ENCODE results near the gene CSNK1D.

GRCh38 chr17:82198092-82198491, 75.4 kb downstream of the CSNK1D start:
- TF ChIP-seq, protein P1, sequence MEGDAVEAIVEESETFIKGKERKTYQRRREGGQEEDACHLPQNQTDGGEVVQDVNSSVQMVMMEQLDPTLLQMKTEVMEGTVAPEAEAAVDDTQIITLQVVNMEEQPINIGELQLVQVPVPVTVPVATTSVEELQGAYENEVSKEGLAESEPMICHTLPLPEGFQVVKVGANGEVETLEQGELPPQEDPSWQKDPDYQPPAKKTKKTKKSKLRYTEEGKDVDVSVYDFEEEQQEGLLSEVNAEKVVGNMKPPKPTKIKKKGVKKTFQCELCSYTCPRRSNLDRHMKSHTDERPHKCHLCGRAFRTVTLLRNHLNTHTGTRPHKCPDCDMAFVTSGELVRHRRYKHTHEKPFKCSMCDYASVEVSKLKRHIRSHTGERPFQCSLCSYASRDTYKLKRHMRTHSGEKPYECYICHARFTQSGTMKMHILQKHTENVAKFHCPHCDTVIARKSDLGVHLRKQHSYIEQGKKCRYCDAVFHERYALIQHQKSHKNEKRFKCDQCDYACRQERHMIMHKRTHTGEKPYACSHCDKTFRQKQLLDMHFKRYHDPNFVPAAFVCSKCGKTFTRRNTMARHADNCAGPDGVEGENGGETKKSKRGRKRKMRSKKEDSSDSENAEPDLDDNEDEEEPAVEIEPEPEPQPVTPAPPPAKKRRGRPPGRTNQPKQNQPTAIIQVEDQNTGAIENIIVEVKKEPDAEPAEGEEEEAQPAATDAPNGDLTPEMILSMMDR (IDR thresholded peaks at IDR 0.05; ENCODE audit: low read depth, low read length, poor library complexity, severe bottlenecking): no peak
- no peak for TF ChIP-seq EZH2phosphoT487 (IDR thresholded peaks at IDR 0.05; ENCODE audit: borderline replicate concordance, low read length)
